Panc1 (cell line): ENCODE measurements around the gene GPR137. TPM values are rescaled to one million over a fixed set of nuclear protein-coding genes. Genes with fewer than 3 reads are reported as not detected.

ENCODE experiments used
- ATAC-seq: fragments of 200-7000 bp; cut with Tn5 transposase; 2 replicates; pipeline ENCODE4 v1.9.1; 2020; ENCODE audit warnings: mild to moderate bottlenecking, moderate library complexity
- BruUV-seq: library from RNA; stranded (reverse); fragments of 400-500 nt; replicated peaks from 2 replicates; lab custom pipeline; 2021; lab: Mats Ljungman, UMichigan
- CTCF ChIA-PET: fragments of 300-600 bp; sonication (Branson Sonifier 250); formaldehyde crosslinking; loops from one replicate; lab custom pipeline; 2022; ENCODE audit warnings: antibody characterized with exemption; lab: Charles Lee
- POLR2A ChIA-PET: fragments of 300-600 bp; sonication (Branson Sonifier 250); formaldehyde crosslinking; loops from one replicate; lab custom pipeline; 2022; ENCODE audit warnings: antibody characterized with exemption; lab: Charles Lee
- DNase-seq: peaks from one replicate; pipeline ENCODE4 v3.0.0-alpha.2; 2010; ENCODE audit warnings: low read depth, low spot score
- H3K27ac ChIP-seq: 2 replicates; pipeline ENCODE4 v1.5.1; 2011; ENCODE audit warnings: mild to moderate bottlenecking, low read length, inconsistent platforms
- H3K27me3 ChIP-seq: fragments of 200-500 bp; sonication (Bioruptor generic); 2 replicates; pipeline ENCODE4 v1.6.0; 2014; ENCODE audit warnings: low read length, inconsistent platforms; ENCODE audit not compliant: control insufficient read depth, insufficient read depth
- H3K36me3 ChIP-seq: fragments of 200-500 bp; sonication (Bioruptor generic); 2 replicates; pipeline ENCODE4 v1.5.1; 2014; ENCODE audit warnings: inconsistent platforms, mild to moderate bottlenecking, low read length, moderate library complexity; ENCODE audit not compliant: control insufficient read depth, insufficient read depth
- H3K4me1 ChIP-seq: 2 replicates; pipeline ENCODE4 v1.5.1; 2011; ENCODE audit warnings: inconsistent platforms, mild to moderate bottlenecking, low read length, moderate library complexity; ENCODE audit not compliant: control insufficient read depth, insufficient read depth
- H3K4me3 ChIP-seq, 2 experiments: 2 replicates each; pipeline ENCODE4 v1.5.1; 2011 to 2012; ENCODE audit warnings: low read depth in 2 of 2, low read length in 2 of 2, mild to moderate bottlenecking in 2 of 2, inconsistent platforms in 1 of 2, moderate library complexity in 1 of 2
- H3K9me3 ChIP-seq: fragments of 200-500 bp; sonication (Bioruptor generic); 2 replicates; pipeline ENCODE4 v1.5.1; 2014; ENCODE audit warnings: low read depth, mild to moderate bottlenecking, inconsistent platforms, low read length, moderate library complexity; ENCODE audit not compliant: control insufficient read depth, insufficient read depth
- CTCF ChIP-seq: fragments of 450-650 bp; IDR thresholded peaks from 2 replicates; pipeline ENCODE4 v1.5.1; 2017; ENCODE audit warnings: mild to moderate bottlenecking
- POLR2AphosphoS5 ChIP-seq: IDR thresholded peaks from 2 replicates; pipeline ENCODE4 v1.6.1; 2012; ENCODE audit warnings: mild to moderate bottlenecking, low read depth, low read length, moderate library complexity
- SIN3A ChIP-seq: IDR thresholded peaks from 2 replicates; pipeline ENCODE4 v1.6.1; 2012; ENCODE audit warnings: low read depth, mild to moderate bottlenecking, low read length, moderate library complexity, borderline replicate concordance; ENCODE audit not compliant: insufficient read depth
- TCF7L2 ChIP-seq: IDR thresholded peaks from 2 replicates; pipeline ENCODE4 v1.6.1; 2011; ENCODE audit warnings: mild to moderate bottlenecking, low read depth, low read length, inconsistent platforms
- in situ Hi-C: cut with HindIII; loops from 2 replicates; pipeline ENCODE4 v1.10.0; 2016; ENCODE audit warnings: low sequenced_read_pairs, low pct_unique_long_range_greater_than_20kb
- intact Hi-C: fragments of 100-400 bp; cut with micrococcal nuclease; formaldehyde crosslinking; loops from one replicate; pipeline ENCODE4 v1.10.0; 2022; ENCODE audit not compliant: unreplicated experiment
- total RNA-seq: library from RNA; stranded (reverse); gene quantifications from one replicate; pipeline ENCODE4 v1.2.1, GENCODE V29; 2021; ENCODE audit not compliant: unreplicated experiment
- TF ChIP-seq, protein P1 (sequence below), 2 experiments: IDR thresholded peaks; 2 replicates each; pipeline ENCODE4 v1.6.1; 2011 to 2012; ENCODE audit warnings: low read depth in 2 of 2, control low read depth in 1 of 2, low read length in 1 of 2, mild to moderate bottlenecking in 1 of 2, moderate library complexity in 1 of 2; ENCODE audit not compliant: insufficient read depth in 1 of 2

The GPR137 gene
- total RNA-seq, 1 experiment from 2014 or later = 183 TPM

DNA sequence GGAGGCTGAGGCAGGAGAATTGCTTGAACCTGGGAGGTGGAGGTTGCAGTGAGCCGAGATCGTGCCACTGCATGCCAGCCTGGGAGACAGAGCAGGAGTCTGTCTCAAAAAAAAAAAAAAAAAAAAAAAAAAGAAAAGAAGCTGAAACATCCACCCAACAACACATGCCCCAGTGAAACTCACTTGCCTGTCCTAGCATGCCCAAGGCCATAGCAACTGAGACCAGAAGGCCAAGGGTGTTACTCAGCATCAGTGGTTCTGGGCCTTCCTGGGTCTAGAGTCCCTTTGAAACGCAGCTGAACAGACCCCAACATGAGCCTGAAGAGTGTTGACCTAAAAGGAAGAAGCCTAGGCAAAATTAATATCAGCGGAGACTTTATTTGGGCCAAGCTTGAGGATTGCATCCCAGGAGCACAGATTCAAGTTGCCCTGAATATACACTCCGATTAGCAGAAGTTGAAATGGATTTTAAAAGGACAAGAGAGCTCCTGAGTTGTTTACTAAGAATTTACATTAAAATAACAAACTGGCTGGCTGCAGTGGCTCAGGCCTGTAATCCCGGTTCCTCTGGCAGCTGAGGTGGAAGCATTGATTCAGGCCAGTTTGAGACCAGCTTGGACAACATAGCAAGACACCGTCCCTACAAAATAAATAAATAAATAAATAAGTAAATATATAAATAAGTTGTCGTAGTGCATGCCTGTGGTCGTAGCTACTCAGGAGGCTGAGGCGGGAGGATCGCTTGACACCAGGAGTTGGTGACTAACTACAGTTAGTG, 39.2 kb downstream of the GPR137 start:
- TF ChIP-seq POLR2AphosphoS5 (no peak), CTCF (no peak), SIN3A (no peak), TCF7L2 (no peak)
- TF ChIP-seq, protein P1, sequence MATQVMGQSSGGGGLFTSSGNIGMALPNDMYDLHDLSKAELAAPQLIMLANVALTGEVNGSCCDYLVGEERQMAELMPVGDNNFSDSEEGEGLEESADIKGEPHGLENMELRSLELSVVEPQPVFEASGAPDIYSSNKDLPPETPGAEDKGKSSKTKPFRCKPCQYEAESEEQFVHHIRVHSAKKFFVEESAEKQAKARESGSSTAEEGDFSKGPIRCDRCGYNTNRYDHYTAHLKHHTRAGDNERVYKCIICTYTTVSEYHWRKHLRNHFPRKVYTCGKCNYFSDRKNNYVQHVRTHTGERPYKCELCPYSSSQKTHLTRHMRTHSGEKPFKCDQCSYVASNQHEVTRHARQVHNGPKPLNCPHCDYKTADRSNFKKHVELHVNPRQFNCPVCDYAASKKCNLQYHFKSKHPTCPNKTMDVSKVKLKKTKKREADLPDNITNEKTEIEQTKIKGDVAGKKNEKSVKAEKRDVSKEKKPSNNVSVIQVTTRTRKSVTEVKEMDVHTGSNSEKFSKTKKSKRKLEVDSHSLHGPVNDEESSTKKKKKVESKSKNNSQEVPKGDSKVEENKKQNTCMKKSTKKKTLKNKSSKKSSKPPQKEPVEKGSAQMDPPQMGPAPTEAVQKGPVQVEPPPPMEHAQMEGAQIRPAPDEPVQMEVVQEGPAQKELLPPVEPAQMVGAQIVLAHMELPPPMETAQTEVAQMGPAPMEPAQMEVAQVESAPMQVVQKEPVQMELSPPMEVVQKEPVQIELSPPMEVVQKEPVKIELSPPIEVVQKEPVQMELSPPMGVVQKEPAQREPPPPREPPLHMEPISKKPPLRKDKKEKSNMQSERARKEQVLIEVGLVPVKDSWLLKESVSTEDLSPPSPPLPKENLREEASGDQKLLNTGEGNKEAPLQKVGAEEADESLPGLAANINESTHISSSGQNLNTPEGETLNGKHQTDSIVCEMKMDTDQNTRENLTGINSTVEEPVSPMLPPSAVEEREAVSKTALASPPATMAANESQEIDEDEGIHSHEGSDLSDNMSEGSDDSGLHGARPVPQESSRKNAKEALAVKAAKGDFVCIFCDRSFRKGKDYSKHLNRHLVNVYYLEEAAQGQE (IDR thresholded peaks at IDR 0.05; ENCODE audit: insufficient read depth in 1 of 2, low read depth in 2 of 2, low read length in 1 of 2) = no peak
- in situ Hi-C loops (no loop called here), intact Hi-C loops (no loop called here)
- H3K4me3 ChIP-seq = no peak overlapping the region
- BruUV-seq = no TSS peak
- H3K36me3 ChIP-seq = no peaks in the 10 kb centered on the region
- ChIA-PET POLR2A (no interaction called here), CTCF (interaction anchor here (0.7 to 1.0 kb wide), 3 partner anchors 24 to 32 kb away, joined by 3 to 7 read pairs (median 4); no protein-coding TSS in a partner anchor)
- ATAC-seq (no peak), DNase-seq (no peak)
- H3K4me1 ChIP-seq = peaks cover 32% of the 10 kb centered on the region
- H3K9me3 ChIP-seq = no peaks in the 10 kb centered on the region
- no peak overlapping the region for H3K27ac ChIP-seq
- no peaks in the 10 kb centered on the region for H3K27me3 ChIP-seq

GRCh38 chr11:64327375-64327774, 41.7 kb downstream of the GPR137 start:
- ATAC-seq (no peak), DNase-seq (no peak)
- intact Hi-C loops = no loop called here
- no peak for TF ChIP-seq POLR2AphosphoS5
- TF ChIP-seq SIN3A = no peak
- TF ChIP-seq, protein P1 (IDR thresholded peaks at IDR 0.05; ENCODE audit: insufficient read depth in 1 of 2, low read depth in 2 of 2, low read length in 1 of 2) = no peak
- no peak for TF ChIP-seq CTCF
- no peak for TF ChIP-seq TCF7L2
- no peak overlapping the region for H3K27ac ChIP-seq
- ChIA-PET CTCF (no interaction called here), POLR2A (no interaction called here)
- H3K27me3 ChIP-seq = no peaks in the 10 kb centered on the region
- H3K4me1 ChIP-seq = peaks cover 22% of the 10 kb centered on the region
- no peaks in the 10 kb centered on the region for H3K36me3 ChIP-seq
- H3K9me3 ChIP-seq = no peaks in the 10 kb centered on the region
- in situ Hi-C loops = no loop called here
- no TSS peak for BruUV-seq
- H3K4me3 ChIP-seq = no peak overlapping the region
